Mesenchymal stem cell (in vitro differentiated cells and primary cell): ENCODE results near the gene DUSP12. TPM values are rescaled to one million over a fixed set of nuclear protein-coding genes. Genes with fewer than 3 reads are reported as not detected.
A peak's percentile ranks its signal among the peaks of the same experiment; 100 is the strongest.

Experiments
- DNase-seq: peaks from one replicate; pipeline ENCODE4 v3.0.0-alpha.2; 2013
- H2AFZ ChIP-seq: one replicate; pipeline ENCODE4 v1.6.1; 2013; ENCODE audit warnings: low read depth, mild to moderate bottlenecking, control low read depth, inconsistent platforms, low read length, moderate library complexity
- H2AK5ac ChIP-seq: 2 replicates; pipeline ENCODE4 v1.6.1; 2013; ENCODE audit warnings: low read length, moderate library complexity, mild to moderate bottlenecking, inconsistent platforms; ENCODE audit not compliant: severe bottlenecking
- H2BK120ac ChIP-seq: one replicate; pipeline ENCODE4 v1.6.1; 2013; ENCODE audit warnings: low read depth, mild to moderate bottlenecking, inconsistent platforms, low read length, moderate library complexity
- H2BK12ac ChIP-seq, 2 experiments: one replicate each; pipeline ENCODE4 v1.6.1; 2013; ENCODE audit warnings: inconsistent platforms in 2 of 2, low read length in 2 of 2, mild to moderate bottlenecking in 2 of 2, moderate library complexity in 2 of 2, control low read depth in 1 of 2
- H2BK15ac ChIP-seq: one replicate; pipeline ENCODE4 v1.6.1; 2013; ENCODE audit warnings: mild to moderate bottlenecking, low read depth, inconsistent platforms; ENCODE audit not compliant: poor library complexity, severe bottlenecking
- H2BK5ac ChIP-seq: 2 replicates; pipeline ENCODE4 v1.6.1; 2013; ENCODE audit warnings: low read depth, mild to moderate bottlenecking, low read length, control low read depth, inconsistent platforms; ENCODE audit not compliant: poor library complexity, severe bottlenecking
- H3K14ac ChIP-seq, 2 experiments: one replicate each; pipeline ENCODE4 v1.6.1; 2013; ENCODE audit warnings: inconsistent platforms in 2 of 2, low read length in 2 of 2, control low read depth in 1 of 2, mild to moderate bottlenecking in 1 of 2, moderate library complexity in 1 of 2
- H3K18ac ChIP-seq, 2 experiments: one replicate each; pipeline ENCODE4 v1.6.1; 2013; ENCODE audit warnings: inconsistent platforms in 2 of 2, low read length in 2 of 2, control low read depth in 1 of 2, low read depth in 1 of 2, mild to moderate bottlenecking in 1 of 2
- H3K23ac ChIP-seq, 2 experiments: one replicate each; pipeline ENCODE4 v1.6.1; 2013; ENCODE audit warnings: inconsistent platforms in 2 of 2, low read length in 2 of 2, mild to moderate bottlenecking in 2 of 2, moderate library complexity in 2 of 2, control low read depth in 1 of 2
- H3K27ac ChIP-seq: 2 replicates; pipeline ENCODE4 v1.5.1; 2013; ENCODE audit warnings: mild to moderate bottlenecking, moderate library complexity, low read length, control low read depth, inconsistent platforms; ENCODE audit not compliant: poor library complexity, severe bottlenecking
- H3K27me3 ChIP-seq, 2 experiments: 2 replicates each; pipeline versions ENCODE4 v1.6.1 to v1.7.0; 2013; ENCODE audit warnings: low read length in 2 of 2, mild to moderate bottlenecking in 2 of 2, moderate library complexity in 2 of 2, control low read depth in 1 of 2, inconsistent platforms in 1 of 2; ENCODE audit not compliant: control insufficient read depth in 1 of 2, insufficient read depth in 1 of 2
- H3K36me3 ChIP-seq, 2 experiments: 2 replicates each; pipeline versions ENCODE4 v1.6.1 to v1.7.0; 2013; ENCODE audit warnings: low read length in 2 of 2, control low read depth in 1 of 2, inconsistent platforms in 1 of 2, low read depth in 1 of 2, mild to moderate bottlenecking in 1 of 2; ENCODE audit not compliant: insufficient read depth in 2 of 2, control insufficient read depth in 1 of 2
- H3K4ac ChIP-seq, 2 experiments: one replicate each; pipeline ENCODE4 v1.6.1; 2013; ENCODE audit warnings: inconsistent platforms in 2 of 2, low read length in 2 of 2, mild to moderate bottlenecking in 2 of 2, moderate library complexity in 2 of 2, control low read depth in 1 of 2, low read depth in 1 of 2
- H3K4me1 ChIP-seq: 2 replicates; pipeline ENCODE4 v1.6.1; 2013; ENCODE audit warnings: low read depth, low read length, control low read depth; ENCODE audit not compliant: control insufficient read depth, insufficient read depth
- H3K4me2 ChIP-seq: 2 replicates; pipeline ENCODE4 v1.6.1; 2013; ENCODE audit warnings: low read length, mild to moderate bottlenecking, inconsistent platforms; ENCODE audit not compliant: poor library complexity, severe bottlenecking
- H3K4me3 ChIP-seq, 2 experiments: 2 replicates each; pipeline versions ENCODE4 v1.5.1 to v1.7.0; 2013; ENCODE audit warnings: low read length in 2 of 2, mild to moderate bottlenecking in 2 of 2, control low read depth in 1 of 2, low read depth in 1 of 2; ENCODE audit not compliant: insufficient read depth in 1 of 2
- H3K79me1 ChIP-seq: replicated peaks from 2 replicates; pipeline ENCODE4 v1.6.1; 2013; ENCODE audit warnings: mild to moderate bottlenecking, control low read depth, low read length, inconsistent platforms; ENCODE audit not compliant: poor library complexity, severe bottlenecking
- H3K9ac ChIP-seq: 2 replicates; pipeline ENCODE4 v1.7.0; 2013; ENCODE audit warnings: mild to moderate bottlenecking, low read length, moderate library complexity
- H3K9me3 ChIP-seq: 2 replicates; pipeline ENCODE4 v1.7.0; 2013; ENCODE audit warnings: mild to moderate bottlenecking, low read length; ENCODE audit not compliant: control insufficient read depth
- H4K8ac ChIP-seq: one replicate; pipeline ENCODE4 v1.6.1; 2013; ENCODE audit warnings: inconsistent platforms, mild to moderate bottlenecking, low read length, moderate library complexity
- H4K91ac ChIP-seq: one replicate; pipeline ENCODE4 v1.6.1; 2013; ENCODE audit warnings: mild to moderate bottlenecking, low read length, inconsistent platforms
- WGBS: methylation state at CpG from one replicate; pipeline ENCODE4 v1.1.7; 2013; ENCODE audit warnings: mixed read lengths; 5-methylcytosine and 5-hydroxymethylcytosine counted together
- polyA plus RNA-seq, 2 experiments: library from polyadenylated mRNA; stranded (reverse); fragments of 200-250 nt; gene quantifications; one replicate each; pipeline ENCODE4 v1.2.3, GENCODE V29; 2013

DUSP12 gene
- polyA plus RNA-seq (2013, experiment 1 of 2) = 30.5 TPM
- 31.0 TPM for polyA plus RNA-seq (2013, experiment 2 of 2)

GRCh38 chr1:161749509-161750407 is at the start of gene DUSP12:
TSS of gene DUSP12 (plus strand) at chr1:161749786. CDS start at chr1:161749802, 16 bp downstream.
- peak within 1 kb of the TSS; percentile 83 for H3K4me2 ChIP-seq
- peak within 1 kb of the TSS in 1 of 2 experiments; percentile 45 for H2BK12ac ChIP-seq
- peak within 1 kb of the TSS; percentile 94 for H2AFZ ChIP-seq
- peak within 1 kb of the TSS; percentile 94 for H4K8ac ChIP-seq
- H3K36me3 ChIP-seq = peaks cover 8 to 37% of the 10 kb centered on the region in 2 experiments
- H3K9me3 ChIP-seq = no peaks in the 10 kb centered on the region
- H3K4me3 ChIP-seq = peak within 1 kb of the TSS; percentile 86 to 99
- no peak within 1 kb of the TSS for H2BK15ac ChIP-seq
- no peaks in the 10 kb centered on the region for H3K27me3 ChIP-seq
- peaks cover 6% of the 10 kb centered on the region for H3K4me1 ChIP-seq
- H3K79me1 ChIP-seq = peaks cover 10% of the 10 kb centered on the region
- peak within 1 kb of the TSS in 1 of 2 experiments; percentile 97 for H3K14ac ChIP-seq
- peak within 1 kb of the TSS; percentile 97 for H4K91ac ChIP-seq
- H3K4ac ChIP-seq = peak within 1 kb of the TSS; percentile 18 to 98
- peak within 1 kb of the TSS; percentile 31 for H2BK5ac ChIP-seq
- peak; percentile 96 for DNase-seq
- peak within 1 kb of the TSS in 1 of 2 experiments; percentile 23 for H3K23ac ChIP-seq
- H3K27ac ChIP-seq = peak within 1 kb of the TSS; percentile 96
- H3K18ac ChIP-seq = peak within 1 kb of the TSS; percentile 95 to 100
- no peak within 1 kb of the TSS for H2AK5ac ChIP-seq
- under 1% methylated on average over 64 of the region's 65 CpGs for WGBS
- H3K9ac ChIP-seq = peak within 1 kb of the TSS; percentile 96
- H2BK120ac ChIP-seq = no peak within 1 kb of the TSS

DNA sequence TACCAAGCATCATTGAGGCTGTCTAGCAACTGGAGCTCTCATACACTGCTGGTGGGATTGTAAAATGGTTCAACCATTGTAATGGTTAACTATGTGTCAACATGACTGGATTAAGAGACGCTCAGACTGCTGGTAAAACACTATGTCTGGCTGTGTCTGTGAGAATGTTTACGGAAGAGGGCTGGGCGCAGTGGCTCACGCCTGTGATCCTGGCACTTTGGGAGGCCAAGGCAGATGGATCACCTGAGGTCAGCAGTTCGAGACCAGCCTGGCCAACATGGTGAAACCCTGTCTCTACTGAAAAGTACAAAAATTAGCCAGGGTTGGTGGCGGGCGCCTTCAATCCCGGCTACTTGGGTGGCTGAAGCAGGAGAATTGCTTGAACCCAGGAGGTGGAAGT is 47.3 kb upstream of the DUSP12 start:
- Histone ChIP-seq H2BK5ac (no peak overlapping the region), H3K4ac (no peak overlapping the region), H3K18ac (no peak overlapping the region), H2BK120ac (no peak overlapping the region), H3K36me3 (no peaks in the 10 kb centered on the region), H3K23ac (no peak overlapping the region), H3K9ac (no peak overlapping the region), H3K27ac (no peak overlapping the region), H3K27me3 (no peaks in the 10 kb centered on the region), H3K79me1 (no peaks in the 10 kb centered on the region), H3K4me2 (no peak overlapping the region), H2AFZ (no peak overlapping the region), H3K4me3 (no peak overlapping the region), H4K8ac (no peak overlapping the region), H2BK12ac (no peak overlapping the region), H3K9me3 (no peaks in the 10 kb centered on the region), H2BK15ac (no peak overlapping the region), H4K91ac (no peak overlapping the region), H2AK5ac (no peak overlapping the region), H3K4me1 (no peaks in the 10 kb centered on the region), H3K14ac (no peak overlapping the region)
- DNase-seq = no peak
- WGBS = 84% methylated on average over 8 of the region's 8 CpGs

DNA sequence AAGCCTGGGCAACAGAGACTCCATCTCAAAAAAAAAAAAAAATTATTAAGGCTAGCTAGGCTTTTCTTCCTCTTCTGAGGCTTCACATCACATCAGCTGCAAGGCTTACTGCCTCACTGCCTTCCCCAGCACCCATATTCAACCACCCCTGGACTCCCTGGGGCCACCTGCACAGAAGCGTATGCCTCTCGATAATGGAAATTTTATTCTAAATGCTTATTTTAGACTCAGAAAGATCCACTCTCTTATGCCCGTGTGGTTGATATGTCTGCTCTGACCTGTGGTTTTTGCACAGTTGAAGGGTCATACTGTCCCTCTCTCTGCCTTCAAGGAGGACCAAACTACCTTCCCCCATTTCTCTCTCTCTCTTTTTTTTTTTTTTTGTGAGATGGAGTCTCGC is 44.0 kb upstream of the DUSP12 start:
- no CpG with 5 or more reads among the region's 4 CpGs for WGBS
- no peak overlapping the region for H2AK5ac ChIP-seq
- H3K4me2 ChIP-seq = no peak overlapping the region

GRCh38 chr1:161706113-161706481 is 43.5 kb upstream of the DUSP12 start:
- Histone ChIP-seq H2BK12ac (peak overlapping the region in 1 of 2 experiments; percentile 56), H2BK5ac (no peak overlapping the region)

More for the DNA sequence above, 44.0 kb upstream of the DUSP12 start:
- H3K14ac ChIP-seq = no peak overlapping the region
- no peak overlapping the region for H2BK5ac ChIP-seq
- H3K4me1 ChIP-seq = no peaks in the 10 kb centered on the region
- H4K91ac ChIP-seq = no peak overlapping the region
- H4K8ac ChIP-seq = no peak overlapping the region
- H3K79me1 ChIP-seq = no peaks in the 10 kb centered on the region
- H3K27me3 ChIP-seq = peaks cover 0 to 24% of the 10 kb centered on the region in 2 experiments
- no peak overlapping the region for H2AFZ ChIP-seq
- no peaks in the 10 kb centered on the region for H3K9me3 ChIP-seq
- H2BK120ac ChIP-seq = no peak overlapping the region
- H3K18ac ChIP-seq = no peak overlapping the region
- no peaks in the 10 kb centered on the region for H3K36me3 ChIP-seq
- H3K4me3 ChIP-seq = no peak overlapping the region
- no peak overlapping the region for H3K4ac ChIP-seq
- no peak overlapping the region for H3K27ac ChIP-seq
- no peak overlapping the region for H2BK15ac ChIP-seq
- H3K23ac ChIP-seq = no peak overlapping the region
- no peak overlapping the region for H2BK12ac ChIP-seq
- H3K9ac ChIP-seq = peak overlapping the region; percentile 81
- no peak for DNase-seq

More at GRCh38 chr1:161706113-161706481, 43.5 kb upstream of the DUSP12 start:
- Histone ChIP-seq H3K4ac (no peak overlapping the region), H3K79me1 (no peaks in the 10 kb centered on the region), H3K36me3 (no peaks in the 10 kb centered on the region), H3K4me2 (no peak overlapping the region), H2BK15ac (no peak overlapping the region), H2AFZ (no peak overlapping the region), H3K18ac (peak overlapping the region; percentile 15 to 77), H2BK120ac (no peak overlapping the region), H3K27ac (no peak overlapping the region), H4K8ac (peak overlapping the region; percentile 72), H3K14ac (no peak overlapping the region), H3K9ac (peak overlapping the region; percentile 81), H3K4me1 (no peaks in the 10 kb centered on the region), H3K4me3 (no peak overlapping the region), H4K91ac (no peak overlapping the region), H3K9me3 (no peaks in the 10 kb centered on the region), H2AK5ac (no peak overlapping the region), H3K27me3 (peaks cover 0 to 29% of the 10 kb centered on the region in 2 experiments), H3K23ac (no peak overlapping the region)
- 60% methylated on average over 3 of the region's 3 CpGs for WGBS
- no peak for DNase-seq
